Measurements from ENCODE around the gene HSD17B7. TPM values are rescaled to one million over a fixed set of nuclear protein-coding genes. Genes with fewer than 3 reads are reported as not detected.

Gene HSD17B7
- total RNA-seq, 1 experiment from 2014 or later, result 32.0 TPM

GRCh38 chr1:162772571-162773154 is 17.8 kb upstream of the HSD17B7 start:
- H3F3A ChIP-seq (ENCODE audit: insufficient read depth, low read depth), result no peaks in the 10 kb centered on the region
- TF ChIP-seq EZH2 (IDR thresholded peaks at IDR 0.05; ENCODE audit: low read depth) (no peak), CTCF (conservative IDR thresholded peaks at IDR 0.05) (no peak)
- intact Hi-C loops (cut with micrococcal nuclease; ENCODE audit: unreplicated experiment), result no loop called here
- no peaks in the 10 kb centered on the region for H3K36me3 ChIP-seq (ENCODE audit: low read depth)
- H3K27me3 ChIP-seq (ENCODE audit: insufficient read depth, low read depth), result no peaks in the 10 kb centered on the region
- no peak overlapping the region for H2AFZ ChIP-seq
- no peak for DNase-seq
- no peaks in the 10 kb centered on the region for H3K79me2 ChIP-seq (ENCODE audit: low read depth)
- no peaks in the 10 kb centered on the region for H3K4me1 ChIP-seq (replicated peaks; ENCODE audit: insufficient read depth)
- H3K4me3 ChIP-seq, result no peak overlapping the region
- no peak overlapping the region for H3K27ac ChIP-seq
- ChIA-PET CTCF (no interaction called here), POLR2A (ENCODE audit: unreplicated experiment) (no interaction called here)
- H3K4me2 ChIP-seq, result no peak overlapping the region
- no peaks in the 10 kb centered on the region for H3K9me2 ChIP-seq (ENCODE audit: insufficient read depth)
- H3K9me3 ChIP-seq (ENCODE audit: insufficient read depth, low read depth), result no peaks in the 10 kb centered on the region
- BruUV-seq (replicated peaks), result no TSS peak
- no peaks in the 10 kb centered on the region for H4K20me1 ChIP-seq (ENCODE audit: insufficient read depth)

GRCh38 chr1:162774007-162774406 is 16.5 kb upstream of the HSD17B7 start:
- no TSS peak for BruUV-seq (replicated peaks)
- TF ChIP-seq CTCF (conservative IDR thresholded peaks at IDR 0.05) (no peak), EZH2 (IDR thresholded peaks at IDR 0.05; ENCODE audit: low read depth) (no peak)
- no peaks in the 10 kb centered on the region for H3K36me3 ChIP-seq (ENCODE audit: low read depth)
- H3K27ac ChIP-seq, result no peak overlapping the region
- intact Hi-C loops (cut with micrococcal nuclease; ENCODE audit: unreplicated experiment), result no loop called here
- CTCF ChIA-PET, result no interaction called here
- no peaks in the 10 kb centered on the region for H3F3A ChIP-seq (ENCODE audit: insufficient read depth, low read depth)
- H3K27me3 ChIP-seq (ENCODE audit: insufficient read depth, low read depth), result no peaks in the 10 kb centered on the region
- no peaks in the 10 kb centered on the region for H4K20me1 ChIP-seq (ENCODE audit: insufficient read depth)
- H2AFZ ChIP-seq, result no peak overlapping the region
- no peak for DNase-seq
- POLR2A ChIA-PET (ENCODE audit: unreplicated experiment), result no interaction called here
- no peak overlapping the region for H3K4me2 ChIP-seq
- no peaks in the 10 kb centered on the region for H3K9me3 ChIP-seq (ENCODE audit: insufficient read depth, low read depth)
- H3K9me2 ChIP-seq (ENCODE audit: insufficient read depth), result no peaks in the 10 kb centered on the region
- H3K79me2 ChIP-seq (ENCODE audit: low read depth), result no peaks in the 10 kb centered on the region
- H3K4me3 ChIP-seq, result no peak overlapping the region
- no peaks in the 10 kb centered on the region for H3K4me1 ChIP-seq (replicated peaks; ENCODE audit: insufficient read depth)

DNA sequence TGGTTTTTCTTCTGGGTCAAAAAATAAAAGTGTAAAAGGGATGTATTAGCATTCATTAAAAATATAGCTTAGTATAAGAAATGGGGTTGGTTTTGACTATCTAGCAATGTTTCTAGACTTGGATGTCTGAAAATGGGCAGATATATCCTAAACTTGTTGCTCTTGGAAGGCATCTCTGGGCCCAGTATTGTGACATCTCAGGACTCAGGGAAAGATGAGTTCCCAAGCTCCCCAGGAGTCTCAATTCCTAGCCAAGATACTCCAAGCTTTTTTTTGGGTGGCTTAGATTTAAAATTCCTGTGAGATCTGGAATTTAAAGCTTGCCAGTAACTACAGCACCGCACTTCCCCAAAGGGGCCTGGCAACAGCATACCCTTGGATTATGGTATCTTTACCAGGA is 11.5 kb upstream of the HSD17B7 start:
- H4K20me1 ChIP-seq (ENCODE audit: insufficient read depth), result no peaks in the 10 kb centered on the region
- no peaks in the 10 kb centered on the region for H3K27me3 ChIP-seq (ENCODE audit: insufficient read depth, low read depth)
- H2AFZ ChIP-seq, result no peak overlapping the region
- H3F3A ChIP-seq (ENCODE audit: insufficient read depth, low read depth), result no peaks in the 10 kb centered on the region
- no peak overlapping the region for H3K4me2 ChIP-seq
- H3K9me3 ChIP-seq (ENCODE audit: insufficient read depth, low read depth), result no peaks in the 10 kb centered on the region
- ChIA-PET CTCF (interaction anchor here (0.6 to 0.7 kb wide), 2 partner anchors 160 to 166 kb away, joined by 4 to 5 read pairs; no protein-coding TSS in a partner anchor), POLR2A (ENCODE audit: unreplicated experiment) (no interaction called here)
- no peaks in the 10 kb centered on the region for H3K9me2 ChIP-seq (ENCODE audit: insufficient read depth)
- intact Hi-C loops (cut with micrococcal nuclease; ENCODE audit: unreplicated experiment), result no loop called here
- no peak overlapping the region for H3K4me3 ChIP-seq
- H3K4me1 ChIP-seq (replicated peaks; ENCODE audit: insufficient read depth), result no peaks in the 10 kb centered on the region
- BruUV-seq (replicated peaks), result no TSS peak
- no peak overlapping the region for H3K27ac ChIP-seq
- no peaks in the 10 kb centered on the region for H3K79me2 ChIP-seq (ENCODE audit: low read depth)
- H3K36me3 ChIP-seq (ENCODE audit: low read depth), result no peaks in the 10 kb centered on the region
- TF ChIP-seq EZH2 (IDR thresholded peaks at IDR 0.05; ENCODE audit: low read depth) (no peak), CTCF (conservative IDR thresholded peaks at IDR 0.05) (no peak)
- no peak for DNase-seq

Measured in PC-9 (cell line).